Stimulated activated naive B cell treated with anti-CD40 and anti-IgM and Interleukin-4, amounts not matched to agents 10 μg/mL and 1 μg/mL and 100 μg/mL, for 72 hours (primary cell): ENCODE data around the gene NUBPL.
"Not testable (repeated sequence)": the region's sequence is repeated elsewhere in the genome, so short reads cannot be mapped to it uniquely, and the experiment has no call there.

Source experiments
- ATAC-seq, 2 donors: fragments of 150-1000 bp; cut with Tn5 transposase; replicated peaks; 2 replicates each; pipeline ENCODE4 v1.10.0; 2021; ENCODE audit warnings: moderate library complexity in 1 of 2
- DNase-seq: peaks from one replicate; pipeline ENCODE4 v3.0.0; 2021
- H3K27ac Mint-ChIP-seq: one replicate; pipeline ENCODE4 v1.8.0; 2022; ENCODE audit warnings: mild to moderate bottlenecking, mixed read lengths
- H3K27me3 Mint-ChIP-seq, 2 donors: one replicate each; pipeline ENCODE4 v1.8.0; 2022; ENCODE audit warnings: mixed read lengths in 2 of 2
- H3K36me3 Mint-ChIP-seq, 2 donors: one replicate each; pipeline ENCODE4 v1.8.0; 2022; ENCODE audit warnings: mixed read lengths in 2 of 2, mild to moderate bottlenecking in 1 of 2
- H3K4me1 Mint-ChIP-seq, 2 donors: one replicate each; pipeline ENCODE4 v1.8.0; 2022; ENCODE audit warnings: mixed read lengths in 2 of 2, mild to moderate bottlenecking in 1 of 2
- H3K4me3 Mint-ChIP-seq, 2 donors: one replicate each; pipeline ENCODE4 v1.8.0; 2022; ENCODE audit warnings: mild to moderate bottlenecking in 2 of 2, mixed read lengths in 2 of 2, moderate library complexity in 1 of 2
- H3K9me3 Mint-ChIP-seq, 2 donors: one replicate each; pipeline ENCODE4 v1.8.0; 2022; ENCODE audit warnings: mixed read lengths in 2 of 2, mild to moderate bottlenecking in 1 of 2

Gene NUBPL

DNA sequence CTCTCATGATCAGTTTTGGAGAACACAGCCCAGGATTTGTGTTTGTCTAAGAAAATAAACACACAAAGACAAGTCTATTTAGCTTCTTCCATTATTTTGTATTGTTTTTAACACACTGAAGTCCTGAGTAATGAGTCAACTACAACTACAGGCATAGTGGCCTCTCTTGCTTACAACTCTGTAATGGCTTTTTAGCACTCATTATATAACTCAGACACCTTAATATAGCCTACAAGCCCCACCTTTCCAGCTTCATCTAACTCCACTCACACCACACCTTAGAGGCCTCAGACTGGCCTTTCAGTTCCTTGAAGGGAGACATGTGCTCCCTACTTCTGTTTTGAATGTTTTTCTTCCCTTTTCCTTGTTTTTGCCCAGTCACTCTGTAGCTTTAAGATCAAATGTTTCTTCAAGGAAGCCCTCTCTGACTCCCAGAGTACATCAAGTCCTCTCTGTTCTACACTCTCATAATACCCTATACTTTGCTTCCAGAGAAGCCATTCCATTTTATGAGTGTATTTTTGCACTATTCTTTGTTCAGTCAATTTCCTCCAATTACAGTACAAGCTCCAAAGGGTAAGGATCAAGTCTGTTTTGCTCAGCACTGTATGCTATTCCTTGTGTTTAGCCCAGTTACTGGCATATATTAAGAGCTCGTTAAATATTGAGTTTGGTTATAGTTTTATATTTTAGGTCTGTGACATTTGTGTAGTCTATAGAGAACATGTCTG lies 282.3 kb downstream of the NUBPL start:
- Mint-ChIP-seq H3K4me1 (peaks cover 0 to 2% of the 10 kb centered on the region in 2 donors), H3K36me3 (peaks cover 23 to 24% of the 10 kb centered on the region in 2 donors), H3K27me3 (no peaks in the 10 kb centered on the region), H3K4me3 (no peak overlapping the region), H3K9me3 (peaks cover 3 to 6% of the 10 kb centered on the region in 2 donors), H3K27ac (no peak overlapping the region)
- no peak for DNase-seq
- peak in 1 of 2 donors; percentile 56 for ATAC-seq

DNA sequence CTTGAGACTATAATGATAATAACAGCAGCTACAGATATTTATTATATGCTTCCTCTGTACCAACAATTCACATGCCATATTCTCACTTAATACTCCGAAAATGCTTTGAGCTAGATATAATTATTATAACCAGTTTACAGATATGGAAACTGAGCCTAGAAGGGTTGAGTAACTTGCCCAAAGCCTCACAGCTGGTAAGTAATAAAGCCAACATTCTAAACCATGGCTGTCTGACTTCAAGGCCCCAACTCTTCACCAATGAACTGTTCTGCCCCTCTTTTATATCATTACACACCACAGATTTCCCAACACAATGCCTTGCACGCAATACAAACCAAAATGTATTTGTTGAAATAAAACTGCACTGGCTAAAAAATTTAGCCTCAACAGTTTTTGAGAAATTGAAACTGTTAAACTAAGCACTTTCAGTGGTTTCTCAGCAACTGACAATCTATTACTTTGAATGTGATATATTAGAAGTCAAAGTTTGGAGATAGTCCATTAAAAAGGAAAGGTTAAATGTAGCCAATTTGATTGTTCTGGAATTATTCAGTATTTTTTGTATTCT lies 293.4 kb downstream of the NUBPL start:
- Mint-ChIP-seq H3K27ac (no peak overlapping the region), H3K9me3 (peaks cover 4 to 5% of the 10 kb centered on the region in 2 donors), H3K27me3 (no peaks in the 10 kb centered on the region), H3K36me3 (peaks cover 32 to 54% of the 10 kb centered on the region in 2 donors), H3K4me1 (no peaks in the 10 kb centered on the region), H3K4me3 (no peak overlapping the region)
- no peak for DNase-seq
- no peak for ATAC-seq

DNA sequence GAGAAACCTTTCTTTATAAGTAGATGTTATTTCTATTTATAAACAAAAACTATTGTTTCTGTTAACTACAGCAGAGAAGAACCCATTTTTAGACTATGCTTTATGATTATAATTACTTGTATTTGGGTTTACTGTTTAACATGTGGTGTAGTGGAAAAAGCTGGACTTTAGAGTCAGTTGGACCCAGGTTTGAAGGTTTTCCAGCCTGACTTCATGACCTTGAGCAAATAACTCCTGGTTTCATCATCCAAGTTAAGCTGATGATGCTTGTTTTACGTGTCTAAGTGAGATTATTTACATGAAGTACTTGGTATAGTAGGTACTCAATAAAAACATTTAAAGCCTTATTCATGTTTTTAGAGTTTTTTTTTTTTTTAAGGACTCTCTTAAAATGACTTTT lies 294.1 kb downstream of the NUBPL start:
- Mint-ChIP-seq H3K27ac (no peak overlapping the region), H3K9me3 (peaks cover 4 to 5% of the 10 kb centered on the region in 2 donors), H3K4me3 (no peak overlapping the region), H3K36me3 (peaks cover 36 to 56% of the 10 kb centered on the region in 2 donors), H3K4me1 (no peaks in the 10 kb centered on the region), H3K27me3 (no peaks in the 10 kb centered on the region)
- no peak for DNase-seq
- no peak for ATAC-seq

DNA sequence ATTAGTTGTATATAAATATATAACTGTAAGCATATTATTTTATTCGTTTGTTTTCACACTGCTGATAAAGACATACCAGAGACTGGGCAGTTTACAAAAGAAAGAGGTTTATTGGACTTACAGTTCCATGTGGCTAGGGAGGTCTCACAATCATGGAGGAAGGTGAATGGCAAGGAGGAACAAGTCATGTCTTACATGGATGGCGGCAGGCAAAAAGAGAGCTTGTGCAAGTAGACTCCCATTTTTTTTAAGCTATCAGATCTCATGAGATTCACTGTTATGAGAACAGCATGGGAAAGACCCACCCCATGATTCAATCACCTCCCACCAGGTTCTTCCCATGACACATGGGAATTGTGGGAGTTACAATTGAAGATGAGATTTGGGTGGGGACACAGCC lies 294.8 kb downstream of the NUBPL start:
- H3K4me3 Mint-ChIP-seq, H3K27me3 Mint-ChIP-seq, H3K4me1 Mint-ChIP-seq, H3K27ac Mint-ChIP-seq, H3K9me3 Mint-ChIP-seq, DNase-seq, ATAC-seq: not testable (repeated sequence)
- H3K36me3 Mint-ChIP-seq, result peaks cover 38 to 56% of the 10 kb centered on the region in 2 donors

DNA sequence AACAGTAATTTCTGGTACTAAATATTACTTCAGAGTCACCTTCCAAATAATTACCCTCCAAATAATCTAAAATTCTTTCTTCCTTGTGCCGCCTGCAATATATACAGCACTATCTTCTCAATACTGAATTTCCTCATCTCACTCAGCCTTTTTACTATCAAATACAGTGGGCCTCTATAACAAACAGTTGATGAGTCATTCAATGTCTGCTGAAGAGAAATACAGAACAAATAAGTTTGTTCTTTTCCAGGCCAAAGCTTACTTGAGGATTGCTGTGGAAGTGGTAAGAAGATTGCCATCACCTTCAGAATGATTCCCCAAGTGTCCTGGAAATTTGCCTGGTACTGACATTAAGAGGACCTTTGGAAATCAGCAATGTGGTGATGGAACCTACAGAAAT lies 297.7 kb downstream of the NUBPL start:
- DNase-seq, result no peak
- no peaks in the 10 kb centered on the region for H3K27me3 Mint-ChIP-seq
- no peak overlapping the region for H3K4me3 Mint-ChIP-seq
- no peak overlapping the region for H3K27ac Mint-ChIP-seq
- H3K36me3 Mint-ChIP-seq, result peaks cover 34 to 55% of the 10 kb centered on the region in 2 donors
- no peaks in the 10 kb centered on the region for H3K4me1 Mint-ChIP-seq
- ATAC-seq, result no peak
- peaks cover 5 to 8% of the 10 kb centered on the region in 2 donors for H3K9me3 Mint-ChIP-seq

DNA sequence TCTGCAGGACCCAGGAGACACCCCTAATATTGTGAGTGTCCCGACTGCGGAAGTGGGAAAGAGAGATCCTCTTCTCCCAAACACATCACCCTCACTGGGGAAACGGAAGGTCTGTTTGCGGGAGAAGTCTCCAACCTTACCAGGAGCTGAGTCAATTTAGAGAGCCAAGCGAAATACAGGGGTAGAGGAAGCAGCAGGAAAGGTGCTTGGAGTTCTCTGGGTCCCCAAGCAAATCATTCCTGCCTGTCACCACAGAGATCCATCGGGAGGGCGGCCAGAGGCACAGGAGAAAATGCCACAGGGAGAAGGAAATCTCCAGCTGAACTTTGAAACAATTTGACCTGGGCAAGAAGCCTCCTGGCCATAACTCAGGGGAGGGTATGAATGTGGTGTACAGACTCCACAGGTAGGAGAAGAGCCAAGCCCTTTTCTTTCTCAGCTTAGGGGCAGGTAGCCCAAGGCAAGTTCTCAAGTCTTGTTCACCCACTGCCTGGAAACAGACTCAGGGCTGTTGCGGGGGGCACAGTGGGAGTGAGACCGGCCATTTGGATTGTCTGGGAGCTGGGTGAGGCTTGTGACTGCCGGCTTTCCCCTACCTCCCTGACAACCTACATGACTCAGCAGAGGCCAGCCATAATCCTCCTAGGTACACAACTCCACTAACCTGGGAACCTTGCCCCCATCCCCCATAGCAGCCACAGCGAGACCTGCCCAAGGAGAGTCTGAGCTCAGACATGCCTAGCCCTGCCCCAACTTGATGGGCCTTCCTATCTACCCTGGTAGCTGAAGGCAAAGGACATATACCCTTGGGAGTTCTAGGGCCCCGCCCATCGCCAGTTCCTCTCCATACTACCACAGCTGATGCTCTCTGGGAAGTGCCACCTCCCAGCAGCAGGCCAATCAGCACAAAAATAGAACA lies 304.0 kb downstream of the NUBPL start:
- Mint-ChIP-seq H3K9me3 (peaks cover 43 to 45% of the 10 kb centered on the region in 2 donors), H3K27ac (no peak overlapping the region), H3K4me3 (no peak overlapping the region), H3K36me3 (peaks cover 19 to 29% of the 10 kb centered on the region in 2 donors), H3K27me3 (no peaks in the 10 kb centered on the region), H3K4me1 (peaks cover 0 to 5% of the 10 kb centered on the region in 2 donors)
- no peak for DNase-seq
- ATAC-seq, result no peak

DNA sequence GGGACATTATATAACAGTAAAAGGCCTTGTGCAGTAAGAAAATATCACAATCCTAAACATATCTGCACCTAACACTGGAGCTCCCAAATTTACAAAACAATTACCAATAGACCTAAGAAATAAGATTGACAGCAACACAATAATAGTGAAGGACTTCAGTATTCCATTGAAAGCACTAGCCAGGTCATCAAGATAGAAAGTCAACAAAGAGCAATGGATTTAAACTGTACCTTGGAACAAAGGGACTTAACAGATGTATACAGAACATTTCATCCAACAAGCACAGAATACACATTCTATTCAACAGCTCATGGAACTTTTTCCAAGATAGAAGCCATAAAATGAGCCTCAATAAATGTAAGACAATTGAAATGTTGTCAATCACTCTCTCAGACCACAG lies 306.4 kb downstream of the NUBPL start:
- peaks cover 7 to 13% of the 10 kb centered on the region in 2 donors for H3K36me3 Mint-ChIP-seq
- H3K9me3 Mint-ChIP-seq, result peaks cover 46 to 48% of the 10 kb centered on the region in 2 donors
- no peaks in the 10 kb centered on the region for H3K27me3 Mint-ChIP-seq
- no peak overlapping the region for H3K4me3 Mint-ChIP-seq
- H3K27ac Mint-ChIP-seq, result no peak overlapping the region
- peaks cover 2 to 5% of the 10 kb centered on the region in 2 donors for H3K4me1 Mint-ChIP-seq
- DNase-seq, result no peak
- ATAC-seq, result no peak

DNA sequence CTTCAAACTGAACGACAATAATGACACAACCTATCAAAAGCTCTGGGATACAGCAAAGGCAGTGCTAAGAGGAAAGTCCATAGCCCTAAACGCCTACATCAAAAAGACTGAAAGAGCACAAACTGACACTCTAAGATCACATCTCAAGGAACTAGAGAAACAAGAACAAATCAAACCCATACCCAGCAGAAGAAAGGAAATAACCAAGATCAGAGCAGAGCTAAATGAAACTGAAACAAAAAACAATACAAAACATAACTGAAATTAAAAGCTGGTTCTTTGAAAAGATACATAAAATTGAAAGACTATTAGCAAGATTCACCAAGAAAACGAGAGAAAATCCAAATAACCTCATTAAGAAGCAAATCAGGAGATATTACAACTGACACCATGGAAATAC lies 306.9 kb downstream of the NUBPL start:
- not testable (repeated sequence) for H3K4me3 Mint-ChIP-seq, H3K27ac Mint-ChIP-seq, H3K27me3 Mint-ChIP-seq, ATAC-seq, H3K4me1 Mint-ChIP-seq, DNase-seq
- Mint-ChIP-seq H3K9me3 (peaks cover 46 to 48% of the 10 kb centered on the region in 2 donors), H3K36me3 (peaks cover 7 to 12% of the 10 kb centered on the region in 2 donors)

DNA sequence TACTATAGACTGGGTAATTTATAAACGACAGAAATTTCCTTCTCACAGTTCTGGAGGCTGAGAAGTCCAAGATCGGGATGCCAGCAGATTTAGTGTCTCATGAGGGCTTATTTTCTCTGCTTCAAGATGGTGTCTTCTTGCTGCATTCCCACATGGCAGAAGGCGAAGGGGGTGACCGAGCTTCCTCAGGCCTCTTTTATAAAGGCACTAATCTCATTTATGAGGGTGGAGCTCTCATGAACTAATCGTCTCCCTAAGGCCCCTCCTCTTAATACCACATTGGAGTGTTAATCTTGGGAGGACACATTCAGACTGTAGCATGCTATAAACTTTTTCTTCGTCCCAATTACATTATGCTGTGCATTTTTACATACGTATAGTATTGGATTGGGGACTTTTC lies 315.5 kb downstream of the NUBPL start:
- H3K27me3 Mint-ChIP-seq, result no peaks in the 10 kb centered on the region
- no peaks in the 10 kb centered on the region for H3K9me3 Mint-ChIP-seq
- H3K4me1 Mint-ChIP-seq, result peaks cover 0 to 4% of the 10 kb centered on the region in 2 donors
- DNase-seq (no peak), ATAC-seq (no peak)
- H3K36me3 Mint-ChIP-seq, result no peaks in the 10 kb centered on the region
- H3K27ac Mint-ChIP-seq, result no peak overlapping the region
- no peak overlapping the region for H3K4me3 Mint-ChIP-seq

DNA sequence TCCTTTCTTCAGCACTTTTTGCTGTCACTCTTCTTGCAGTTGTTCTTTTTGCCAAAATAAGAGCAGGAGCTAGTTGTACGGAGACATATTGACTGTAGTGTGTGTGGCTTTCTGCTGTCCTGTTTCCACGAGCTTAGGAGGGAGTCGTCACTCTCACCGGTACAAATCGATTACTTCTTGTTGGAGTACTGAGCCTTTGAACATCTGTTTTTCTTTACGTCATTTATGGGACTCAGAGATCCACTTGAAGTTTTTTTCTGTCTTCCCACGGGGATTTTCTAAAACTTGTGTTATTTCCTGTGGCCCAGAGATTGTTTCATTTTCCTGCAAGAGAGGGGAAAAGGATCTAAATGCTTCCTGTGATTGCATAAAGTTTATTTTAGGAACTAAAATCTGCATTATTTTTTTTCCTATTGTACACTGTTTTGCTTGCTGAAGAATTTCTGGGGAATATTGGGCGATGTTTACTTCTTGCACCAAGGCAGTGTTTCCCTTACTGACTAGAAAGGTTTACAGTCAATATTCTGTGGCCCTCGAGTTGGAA lies 316.1 kb downstream of the NUBPL start:
- Mint-ChIP-seq H3K27me3 (no peaks in the 10 kb centered on the region), H3K4me3 (no peak overlapping the region), H3K36me3 (no peaks in the 10 kb centered on the region), H3K4me1 (peaks cover 0 to 2% of the 10 kb centered on the region in 2 donors), H3K27ac (no peak overlapping the region), H3K9me3 (no peaks in the 10 kb centered on the region)
- ATAC-seq (no peak), DNase-seq (no peak)

DNA sequence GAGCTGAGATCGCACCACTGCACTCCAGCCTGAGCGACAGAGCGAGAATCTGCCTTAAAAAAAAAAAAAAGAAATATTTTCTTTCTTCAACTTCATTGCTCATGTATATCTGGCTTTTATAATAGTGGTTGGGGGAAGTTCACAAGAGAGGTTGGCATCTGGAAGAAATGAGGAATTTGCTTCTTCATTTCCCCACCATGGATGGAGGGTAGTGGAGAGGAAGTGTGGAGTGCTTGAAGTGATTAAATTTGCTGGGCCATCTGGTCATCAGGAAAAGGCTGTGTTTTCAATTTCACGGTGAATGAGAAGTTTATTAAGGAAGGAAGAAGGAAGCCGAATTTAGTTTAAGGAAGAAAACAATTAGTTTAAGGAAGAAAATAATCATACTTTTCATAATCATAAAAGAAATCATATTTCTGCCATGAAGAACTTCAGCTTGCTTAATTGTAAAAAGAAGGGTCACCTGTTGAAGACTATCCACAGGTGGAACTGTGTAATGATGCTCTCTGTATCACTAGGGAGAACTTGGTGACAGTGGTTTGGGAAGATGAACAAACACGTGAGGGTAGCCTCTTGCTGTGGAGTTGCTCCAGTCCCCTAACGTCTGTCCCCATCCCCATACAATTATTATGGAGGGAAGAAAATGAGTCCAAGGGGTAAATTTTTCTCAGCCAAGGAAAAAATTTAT lies 318.6 kb downstream of the NUBPL start:
- Mint-ChIP-seq H3K27ac (no peak overlapping the region), H3K36me3 (no peaks in the 10 kb centered on the region), H3K9me3 (no peaks in the 10 kb centered on the region), H3K4me1 (peaks cover 0 to 2% of the 10 kb centered on the region in 2 donors), H3K4me3 (no peak overlapping the region), H3K27me3 (no peaks in the 10 kb centered on the region)
- DNase-seq (no peak), ATAC-seq (no peak)

DNA sequence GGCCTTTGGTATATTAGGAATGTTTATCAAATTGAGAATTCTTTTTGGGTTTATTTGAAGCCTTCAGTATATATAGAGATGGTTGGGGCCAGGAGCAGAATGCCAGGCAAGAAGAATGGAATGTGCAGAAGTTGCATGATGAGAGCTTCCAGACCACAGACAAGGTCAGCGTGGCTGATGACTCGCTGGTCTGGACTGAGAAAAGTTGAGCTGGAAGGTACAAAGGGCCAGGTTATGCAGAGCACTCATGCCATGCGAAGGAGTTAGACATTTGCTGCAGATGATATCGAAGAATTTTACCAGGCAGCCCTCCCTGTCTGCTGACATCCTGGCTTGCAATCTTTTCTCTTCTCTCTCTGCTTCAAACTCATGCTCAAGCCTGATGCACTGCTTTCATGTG lies 319.7 kb downstream of the NUBPL start:
- Mint-ChIP-seq H3K4me3 (no peak overlapping the region), H3K27ac (no peak overlapping the region), H3K27me3 (no peaks in the 10 kb centered on the region), H3K36me3 (peaks cover 0 to 2% of the 10 kb centered on the region in 2 donors), H3K9me3 (no peaks in the 10 kb centered on the region), H3K4me1 (peaks cover 0 to 2% of the 10 kb centered on the region in 2 donors)
- no peak for ATAC-seq
- DNase-seq, result no peak

DNA sequence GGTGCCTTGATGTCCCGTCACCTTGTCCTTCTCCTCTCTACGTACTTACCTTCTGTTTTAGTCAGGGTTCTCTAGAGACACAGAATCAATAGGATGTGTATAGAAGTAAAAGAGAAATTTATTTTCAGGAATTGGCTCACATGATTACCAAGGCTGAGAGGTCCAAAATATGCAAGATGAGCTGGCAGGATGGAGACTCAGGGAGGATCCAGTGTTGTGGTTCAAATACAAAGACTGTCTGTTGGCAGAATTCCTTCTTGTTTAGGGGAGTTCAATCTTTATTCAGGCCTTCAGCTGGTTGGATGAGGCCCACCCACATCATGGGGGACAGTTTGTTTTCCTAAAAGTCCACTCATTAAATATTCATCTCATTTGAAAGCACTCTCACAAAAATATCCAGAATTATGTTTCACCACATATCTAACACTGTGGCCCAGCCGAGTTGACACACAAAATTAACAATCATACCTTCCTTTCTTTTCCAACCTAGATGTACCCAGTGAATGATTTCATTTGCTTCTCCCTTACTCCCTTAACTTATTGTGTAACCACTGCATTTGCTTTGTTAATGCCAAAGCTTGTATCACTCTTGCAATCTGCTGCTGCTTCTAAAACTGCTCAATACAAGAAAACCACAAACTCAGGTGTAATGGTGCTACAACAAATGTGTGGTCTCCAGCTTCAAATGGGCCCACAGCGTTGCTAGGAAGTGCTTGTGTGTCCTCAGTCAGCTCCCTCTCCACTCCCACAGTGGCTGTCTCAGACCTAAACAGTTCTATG lies 320.5 kb downstream of the NUBPL start:
- DNase-seq, result no peak
- no peak overlapping the region for H3K27ac Mint-ChIP-seq
- H3K9me3 Mint-ChIP-seq, result no peaks in the 10 kb centered on the region
- peaks cover 0 to 2% of the 10 kb centered on the region in 2 donors for H3K36me3 Mint-ChIP-seq
- ATAC-seq, result no peak
- no peaks in the 10 kb centered on the region for H3K27me3 Mint-ChIP-seq
- H3K4me3 Mint-ChIP-seq, result no peak overlapping the region
- H3K4me1 Mint-ChIP-seq, result peaks cover 0 to 2% of the 10 kb centered on the region in 2 donors
